DOHH2 (cell line): ENCODE results near the gene DACT3.

Experiments used
- CTCF ChIP-seq: fragments of 200-600 bp; sonication (generic); IDR thresholded peaks from one replicate; pipeline ENCODE4 v1.5.1; 2014; ENCODE audit warnings: antibody characterized with exemption, mild to moderate bottlenecking, low read depth, low read length; ENCODE audit not compliant: poor library complexity, severe bottlenecking
- EZH2phosphoT487 ChIP-seq: fragments of 200-600 bp; sonication (generic); IDR thresholded peaks from 2 replicates; pipeline ENCODE4 v1.6.1; 2017; ENCODE audit warnings: borderline replicate concordance, mild to moderate bottlenecking, antibody characterized with exemption, low read length, moderate library complexity, mixed read lengths

- no peak for TF ChIP-seq CTCF
- TF ChIP-seq EZH2phosphoT487 = no peak
Observed at GRCh38 chr19:46697204-46697960, 36.4 kb upstream of the DACT3 start.
